ACC112 (cell line): Measurements from ENCODE around the gene PCLO.
"Not testable (repeated sequence)": the region's sequence is repeated elsewhere in the genome, so short reads cannot be mapped to it uniquely, and the experiment has no call there.

Experiments used
- H2AFZ ChIP-seq: fragments of 200-600 bp; sonication (generic); one replicate; pipeline ENCODE4 v1.6.0; 2017; ENCODE audit warnings: antibody characterized with exemption, low read length; ENCODE audit not compliant: unreplicated experiment
- H3K27ac ChIP-seq: fragments of 200-600 bp; sonication (generic); 2 replicates; pipeline ENCODE4 v1.5.1; 2014; ENCODE audit warnings: low read depth, mild to moderate bottlenecking, antibody characterized with exemption, low read length, moderate library complexity
- H3K27me3 ChIP-seq: fragments of 200-600 bp; sonication (generic); 2 replicates; pipeline ENCODE4 v1.6.1; 2014; ENCODE audit warnings: mild to moderate bottlenecking, antibody characterized with exemption, low read length, moderate library complexity, mixed read lengths; ENCODE audit not compliant: insufficient read depth
- H3K36me3 ChIP-seq: fragments of 200-600 bp; sonication (generic); 2 replicates; pipeline ENCODE4 v1.6.1; 2016; ENCODE audit warnings: mild to moderate bottlenecking, antibody characterized with exemption, low read length, moderate library complexity, mixed read lengths; ENCODE audit not compliant: insufficient read depth
- H3K4me1 ChIP-seq: fragments of 200-600 bp; sonication (generic); one replicate; pipeline ENCODE4 v1.6.1; 2016; ENCODE audit warnings: low read length, mixed read lengths; ENCODE audit not compliant: insufficient read depth, unreplicated experiment, control insufficient read depth
- H3K4me3 ChIP-seq: fragments of 200-600 bp; sonication (generic); 2 replicates; pipeline ENCODE4 v1.5.1; 2014; ENCODE audit warnings: mild to moderate bottlenecking, low read depth, low read length
- H3K79me2 ChIP-seq: fragments of 200-600 bp; sonication (generic); one replicate; pipeline ENCODE4 v1.6.0; 2016; ENCODE audit warnings: low read length; ENCODE audit not compliant: control insufficient read depth, unreplicated experiment, insufficient read depth

The PCLO gene

DNA sequence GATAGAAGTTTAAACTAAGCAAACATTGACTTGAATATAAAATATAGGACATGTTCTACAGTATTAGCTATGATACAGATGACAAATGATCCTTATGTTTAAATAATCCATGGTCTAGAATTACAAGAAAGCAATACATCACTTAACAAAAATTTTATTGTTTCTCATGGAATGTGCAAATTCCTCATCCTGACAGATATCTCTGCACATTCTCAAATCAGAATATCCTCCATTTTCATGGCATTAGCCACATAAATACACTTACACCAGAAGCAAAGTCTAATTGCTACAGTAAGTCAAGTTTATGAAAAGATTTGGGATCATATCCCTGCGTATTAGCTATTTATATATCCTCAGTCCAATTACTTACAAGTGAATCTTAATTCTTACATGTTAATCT is 57.6 kb downstream of the PCLO start:
- no peaks in the 10 kb centered on the region for H3K79me2 ChIP-seq
- H3K4me3 ChIP-seq, result no peak overlapping the region
- no peak overlapping the region for H3K27ac ChIP-seq
- H3K4me1 ChIP-seq, result no peaks in the 10 kb centered on the region
- H3K36me3 ChIP-seq, result no peaks in the 10 kb centered on the region
- no peak overlapping the region for H2AFZ ChIP-seq
- H3K27me3 ChIP-seq, result peaks cover 31% of the 10 kb centered on the region

GRCh38 chr7:83101530-83101929 is 61.2 kb downstream of the PCLO start:
- Histone ChIP-seq H2AFZ (peak overlapping the region; percentile 4), H3K27me3 (peaks cover 28% of the 10 kb centered on the region), H3K27ac (no peak overlapping the region), H3K4me1 (no peaks in the 10 kb centered on the region), H3K36me3 (no peaks in the 10 kb centered on the region), H3K79me2 (no peaks in the 10 kb centered on the region), H3K4me3 (0 out of 2 replicates have a peak overlapping the region, but pooled peaks have one; percentile 16)

DNA sequence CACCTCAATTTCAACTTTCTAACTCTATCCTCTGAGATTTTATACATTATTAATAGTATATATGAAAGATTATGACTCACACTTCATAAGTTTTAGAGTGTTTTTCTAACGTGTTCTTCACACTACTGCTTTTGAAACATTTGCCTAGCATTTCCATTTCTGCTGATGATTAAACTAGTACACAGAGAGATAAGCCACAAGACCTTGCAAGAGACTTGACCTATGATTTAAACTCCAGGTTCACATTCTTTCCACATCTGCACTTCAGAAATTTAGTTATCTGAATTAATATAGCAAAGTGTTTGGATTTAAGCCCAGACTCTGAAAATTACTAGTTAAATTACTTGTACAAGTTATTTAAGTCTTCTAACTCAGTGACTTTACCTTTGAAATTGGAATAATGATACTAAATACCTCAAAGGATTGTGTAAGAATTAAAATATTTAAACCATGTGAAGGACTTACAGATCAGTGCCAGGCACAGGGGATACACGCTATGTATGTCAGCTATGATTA is 66.6 kb downstream of the PCLO start:
- Histone ChIP-seq H2AFZ (no peak overlapping the region), H3K27ac (no peak overlapping the region), H3K79me2 (no peaks in the 10 kb centered on the region), H3K4me3 (no peak overlapping the region), H3K27me3 (no peaks in the 10 kb centered on the region), H3K4me1 (no peaks in the 10 kb centered on the region), H3K36me3 (no peaks in the 10 kb centered on the region)

DNA sequence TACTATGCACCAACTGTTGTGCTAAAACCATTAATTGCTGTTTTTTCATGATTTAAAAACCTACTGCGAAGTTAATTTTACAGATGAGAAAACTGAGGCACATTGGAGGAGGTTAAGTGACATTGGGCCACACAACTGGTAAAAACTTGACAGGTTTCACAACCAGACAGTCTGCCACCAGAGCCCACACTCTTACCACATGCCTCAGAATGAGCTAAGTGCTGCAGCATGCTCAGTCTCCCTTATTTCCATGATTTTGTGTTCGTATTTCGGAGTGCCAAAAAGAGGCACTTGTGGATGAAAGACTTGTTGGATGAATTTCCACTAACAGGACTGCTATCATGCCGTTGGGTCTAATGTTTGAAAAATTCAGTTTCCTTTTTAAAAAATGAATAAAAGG is 77.4 kb downstream of the PCLO start:
- no peak overlapping the region for H3K27ac ChIP-seq
- no peak overlapping the region for H3K4me3 ChIP-seq

DNA sequence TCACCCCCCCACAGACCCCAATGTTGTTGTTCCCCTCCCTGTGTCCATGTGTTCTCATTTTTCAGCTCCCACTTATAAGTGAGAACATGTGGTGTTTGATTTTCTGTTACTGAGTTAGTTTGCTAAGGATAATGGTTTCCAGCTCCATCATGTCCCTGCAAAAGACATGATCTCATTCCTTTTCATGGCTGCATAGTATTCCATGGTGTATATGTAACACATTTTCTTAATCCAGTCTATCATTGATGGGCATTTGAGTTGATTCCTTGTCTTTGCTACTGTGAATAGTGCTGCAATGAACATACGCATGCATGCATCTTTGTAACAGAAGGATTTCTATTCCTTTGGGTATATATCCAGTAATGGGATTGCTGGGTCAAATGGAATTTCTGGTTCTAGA is 82.8 kb downstream of the PCLO start:
- H2AFZ ChIP-seq, H3K4me1 ChIP-seq, H3K4me3 ChIP-seq: not testable (repeated sequence)

More for the DNA sequence above, 77.4 kb downstream of the PCLO start:
- Histone ChIP-seq H3K36me3 (no peaks in the 10 kb centered on the region), H3K79me2 (no peaks in the 10 kb centered on the region), H3K4me1 (no peaks in the 10 kb centered on the region), H2AFZ (no peak overlapping the region), H3K27me3 (no peaks in the 10 kb centered on the region; the same call in 1 of the 2 replicates)

DNA sequence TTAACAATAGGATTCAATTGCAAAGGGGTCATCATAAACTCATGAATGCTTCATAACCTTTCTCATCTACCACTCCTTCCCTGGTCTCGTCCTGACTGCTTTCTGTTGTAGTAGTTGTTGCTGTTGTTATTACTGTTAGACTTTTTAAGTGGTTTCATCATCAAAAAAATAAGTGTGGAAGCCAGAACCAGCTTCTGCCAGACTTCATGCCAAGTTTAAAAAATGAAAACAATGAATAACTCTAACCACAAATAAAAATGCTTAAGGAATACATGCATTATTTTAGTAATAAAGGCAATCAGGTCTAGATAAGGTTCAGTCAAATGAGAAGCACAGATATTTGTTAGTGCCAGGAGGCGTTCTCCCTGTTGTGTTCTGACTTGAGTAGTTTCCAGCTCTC is 85.4 kb downstream of the PCLO start:
- Histone ChIP-seq H3K4me1 (no peaks in the 10 kb centered on the region), H3K27ac (no peak overlapping the region), H3K79me2 (no peaks in the 10 kb centered on the region), H3K4me3 (no peak overlapping the region), H3K27me3 (no peaks in the 10 kb centered on the region), H3K36me3 (no peaks in the 10 kb centered on the region), H2AFZ (no peak overlapping the region)

More for the DNA sequence above, 82.8 kb downstream of the PCLO start:
- H3K36me3 ChIP-seq, H3K79me2 ChIP-seq, H3K27ac ChIP-seq, H3K27me3 ChIP-seq: not testable (repeated sequence)

GRCh38 chr7:83072576-83073517 is 89.8 kb downstream of the PCLO start:
- Histone ChIP-seq H3K27ac (no peak overlapping the region), H3K4me3 (no peak overlapping the region), H2AFZ (no peak overlapping the region), H3K4me1 (no peaks in the 10 kb centered on the region), H3K36me3 (no peaks in the 10 kb centered on the region), H3K79me2 (no peaks in the 10 kb centered on the region), H3K27me3 (peaks cover 8% of the 10 kb centered on the region; the same call in 1 of the 2 replicates)

DNA sequence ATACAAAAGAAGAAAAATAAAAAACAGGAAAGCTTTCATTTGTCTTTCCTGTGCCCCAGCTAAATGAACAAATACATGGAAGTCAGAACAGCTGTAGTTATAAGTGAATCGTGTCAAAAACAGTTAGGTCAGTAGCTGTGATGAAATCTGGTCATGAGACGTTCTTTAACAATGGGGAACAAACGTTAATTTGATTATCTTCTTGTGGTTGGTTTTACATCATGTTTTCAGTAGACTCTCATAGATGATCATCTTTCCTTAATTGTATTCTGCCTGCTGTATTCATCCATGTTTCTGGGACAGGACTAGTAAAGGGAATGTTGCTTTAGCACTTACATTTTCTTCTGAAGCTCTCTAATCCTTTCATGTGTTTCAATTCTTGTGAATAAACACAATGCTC is 97.0 kb downstream of the PCLO start:
- H3K27ac ChIP-seq, result no peak overlapping the region
- H3K27me3 ChIP-seq, result peaks cover 15% of the 10 kb centered on the region
- H3K4me3 ChIP-seq, result no peak overlapping the region
- H3K4me1 ChIP-seq, result no peaks in the 10 kb centered on the region
- no peak overlapping the region for H2AFZ ChIP-seq
- H3K36me3 ChIP-seq, result no peaks in the 10 kb centered on the region
- no peaks in the 10 kb centered on the region for H3K79me2 ChIP-seq

DNA sequence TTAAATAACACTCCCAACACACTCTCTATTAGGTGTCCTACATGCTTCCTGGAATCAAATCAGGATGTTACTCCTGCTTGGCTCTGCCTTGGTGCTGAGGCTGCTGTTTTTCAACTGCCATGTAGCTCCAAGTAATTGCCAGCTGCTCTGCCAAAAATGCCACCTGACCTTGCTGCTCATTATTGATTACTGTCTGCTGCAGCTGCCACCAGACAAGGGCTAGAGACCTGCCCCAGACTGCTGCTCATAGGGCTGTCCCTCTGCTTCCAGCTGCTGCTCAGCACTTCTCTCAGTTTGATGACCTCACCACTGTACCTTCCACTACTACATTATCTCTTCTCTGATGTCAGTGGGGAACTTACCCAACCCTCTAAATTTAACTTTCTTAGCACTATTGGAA is 102.5 kb downstream of the PCLO start:
- Histone ChIP-seq H3K36me3 (no peaks in the 10 kb centered on the region), H3K27ac (no peak overlapping the region), H3K4me3 (no peak overlapping the region), H3K4me1 (no peaks in the 10 kb centered on the region), H2AFZ (no peak overlapping the region), H3K79me2 (no peaks in the 10 kb centered on the region), H3K27me3 (peaks cover 10% of the 10 kb centered on the region)

- Histone ChIP-seq H3K4me1 (no peaks in the 10 kb centered on the region), H2AFZ (no peak overlapping the region), H3K27me3 (peaks cover 7% of the 10 kb centered on the region; the same call in 1 of the 2 replicates), H3K27ac (no peak overlapping the region), H3K36me3 (no peaks in the 10 kb centered on the region), H3K4me3 (no peak overlapping the region), H3K79me2 (no peaks in the 10 kb centered on the region)
These were observed 104.0 kb downstream of the PCLO start for GRCh38 chr7:83058667-83059066.

DNA sequence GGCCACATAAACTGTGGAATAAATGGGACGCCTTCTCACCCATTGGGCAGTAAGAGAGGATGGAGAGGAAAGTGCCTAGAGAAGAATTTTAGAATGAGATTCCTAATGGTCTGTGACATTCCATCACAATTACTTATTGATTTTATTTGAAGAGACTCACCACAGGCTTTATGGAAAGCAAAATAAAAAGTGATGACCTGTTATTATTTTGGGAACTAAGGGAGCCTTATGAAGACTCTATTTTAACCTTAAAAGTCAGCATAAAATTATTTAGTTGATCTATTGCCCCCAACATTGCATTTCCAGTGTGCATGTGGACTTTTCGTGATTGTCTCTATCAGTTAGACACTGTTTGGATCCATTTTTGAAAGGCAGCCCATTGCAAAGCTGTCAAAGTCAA is 107.5 kb downstream of the PCLO start:
- Histone ChIP-seq H3K36me3 (no peaks in the 10 kb centered on the region), H2AFZ (no peak overlapping the region), H3K4me3 (no peak overlapping the region), H3K79me2 (no peaks in the 10 kb centered on the region), H3K4me1 (no peaks in the 10 kb centered on the region), H3K27me3 (peaks cover 11% of the 10 kb centered on the region; the same call in 1 of the 2 replicates), H3K27ac (no peak overlapping the region)
